Tibial nerve (tissue), 4 donors: ENCODE results near the gene GRIK4.

ENCODE experiments used
- CTCF ChIP-seq, 5 experiments: fragments of 200-600 bp in 3 of 5; fragments of 450-650 bp in 2 of 5; sonication (generic) in 3 of 5; IDR thresholded peaks; one replicate each; pipeline ENCODE4 v1.5.1; 2016 to 2019; ENCODE audit warnings: antibody characterized with exemption in 5 of 5, mild to moderate bottlenecking in 3 of 5, moderate library complexity in 2 of 5
- EP300 ChIP-seq, 2 donors: sonication (generic); formaldehyde crosslinking; IDR thresholded peaks; one replicate each; pipeline ENCODE4 v1.6.1; 2017; ENCODE audit warnings: antibody characterized with exemption in 2 of 2, mild to moderate bottlenecking in 1 of 2
- POLR2A ChIP-seq, 2 donors: fragments of 450-650 bp; IDR thresholded peaks; one replicate each; pipeline ENCODE4 v1.6.1; 2017; ENCODE audit warnings: antibody characterized with exemption in 2 of 2, mild to moderate bottlenecking in 2 of 2, moderate library complexity in 2 of 2

DNA sequence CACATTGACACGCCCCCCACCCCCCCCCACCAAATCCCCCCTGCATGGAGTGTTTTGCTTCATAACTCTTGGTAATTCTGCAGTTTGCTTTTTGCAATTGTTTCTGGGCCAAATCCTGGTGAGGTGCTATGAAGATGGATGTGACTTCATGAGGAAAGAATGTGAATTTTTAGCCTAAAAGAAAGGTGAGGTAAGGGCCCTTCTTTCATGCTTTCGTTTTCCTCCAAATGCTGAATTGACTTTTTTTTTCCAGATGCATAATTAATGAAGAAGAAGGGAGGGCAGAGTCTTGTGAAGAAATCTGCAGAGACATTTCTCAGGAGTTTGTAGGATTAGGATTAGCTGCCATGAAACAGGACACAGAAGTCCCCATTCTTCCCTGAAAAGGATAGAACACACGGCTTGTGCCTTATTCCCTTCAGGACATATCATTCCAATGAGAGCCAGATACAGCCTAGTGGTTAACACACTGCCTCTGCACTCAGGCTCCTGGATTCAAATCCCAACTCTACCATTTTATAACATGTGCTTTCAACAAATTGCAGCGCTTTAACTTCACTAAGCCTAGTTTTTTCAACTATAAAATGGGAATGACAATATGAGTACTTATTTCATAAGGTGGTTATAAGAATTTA, 492.8 kb downstream of the GRIK4 start:
- no peak for TF ChIP-seq CTCF (IDR thresholded peaks at IDR 0.05)
- TF ChIP-seq POLR2A (IDR thresholded peaks at IDR 0.05), result no peak
- TF ChIP-seq EP300 (IDR thresholded peaks at IDR 0.05), result no peak
